HG03354 (cell line): ENCODE data around the gene CDCA4.

Experiments
- ATAC-seq: cut with Tn5 transposase; IDR thresholded peaks from one replicate; pipeline ENCODE4 v1.9.1; 2021; ENCODE audit warnings: mild to moderate bottlenecking; ENCODE audit not compliant: unreplicated experiment, poor library complexity, severe bottlenecking

CDCA4 gene

DNA sequence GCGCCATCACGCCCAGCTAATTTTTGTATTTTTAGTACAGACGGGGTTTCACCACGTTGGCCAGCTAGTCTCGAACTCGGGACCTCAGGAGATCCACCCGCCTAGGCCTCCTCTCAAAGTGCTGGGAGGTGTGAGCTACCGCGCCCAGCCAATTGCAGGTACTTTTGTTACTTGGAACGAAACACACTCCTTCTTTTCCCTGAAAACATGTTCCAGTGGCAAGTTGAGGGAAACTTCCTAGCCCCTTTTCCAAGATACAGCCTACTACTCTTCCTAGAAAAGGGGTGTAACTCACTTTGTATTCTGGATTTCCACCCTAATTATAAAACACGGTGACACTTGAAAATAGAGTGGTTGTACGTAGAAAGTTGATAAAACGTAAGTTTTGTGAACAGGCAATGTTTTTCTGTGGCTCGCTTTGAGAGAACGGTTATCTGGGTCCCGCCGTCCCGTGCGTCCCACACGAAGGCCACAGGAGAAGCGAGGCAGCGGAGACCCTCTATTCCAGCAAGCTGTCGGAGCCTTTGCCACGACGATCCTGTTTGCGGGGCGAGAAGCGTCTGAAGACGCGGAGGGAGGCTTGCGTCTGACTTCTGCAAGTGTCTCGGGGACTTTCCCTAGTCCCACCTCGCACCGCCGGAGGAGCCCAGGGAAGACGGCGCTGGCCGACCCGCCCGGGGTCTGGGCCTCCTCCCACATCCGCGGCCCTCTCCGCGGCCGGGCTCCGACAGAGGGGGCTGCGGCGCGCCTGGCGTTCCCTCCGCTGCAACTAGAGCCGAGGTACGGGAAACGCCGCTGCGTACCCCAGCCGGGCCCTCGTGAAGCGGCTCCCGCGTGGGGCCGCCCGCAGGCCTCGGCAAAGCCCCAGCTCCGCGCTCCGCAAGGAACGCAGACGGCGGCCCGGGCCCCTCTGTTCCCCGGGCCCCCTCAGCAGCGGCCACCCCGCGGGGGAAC is 745 bp downstream of the CDCA4 start:
- peak; percentile 30 for ATAC-seq

DNA sequence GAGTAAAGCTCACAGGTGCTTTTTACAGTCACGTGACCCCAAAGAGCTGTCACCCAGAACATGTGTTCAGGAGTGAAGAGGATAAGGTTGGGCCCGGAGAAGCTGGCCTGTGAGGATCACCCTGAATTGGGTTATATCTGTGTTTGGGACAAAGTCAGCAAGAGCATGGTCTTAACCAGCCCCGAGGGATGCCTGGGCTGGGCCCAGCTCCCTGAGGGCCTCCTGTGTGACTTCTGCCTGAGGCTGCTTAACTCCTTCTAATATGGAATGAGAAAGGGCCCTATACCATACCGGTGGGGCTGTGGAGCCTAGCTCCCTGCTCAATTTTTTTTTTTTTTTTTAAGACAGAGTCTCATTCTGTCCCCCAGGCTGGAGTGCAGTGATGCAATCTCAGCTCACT is 2.5 kb downstream of the CDCA4 start:
- no peak for ATAC-seq

DNA sequence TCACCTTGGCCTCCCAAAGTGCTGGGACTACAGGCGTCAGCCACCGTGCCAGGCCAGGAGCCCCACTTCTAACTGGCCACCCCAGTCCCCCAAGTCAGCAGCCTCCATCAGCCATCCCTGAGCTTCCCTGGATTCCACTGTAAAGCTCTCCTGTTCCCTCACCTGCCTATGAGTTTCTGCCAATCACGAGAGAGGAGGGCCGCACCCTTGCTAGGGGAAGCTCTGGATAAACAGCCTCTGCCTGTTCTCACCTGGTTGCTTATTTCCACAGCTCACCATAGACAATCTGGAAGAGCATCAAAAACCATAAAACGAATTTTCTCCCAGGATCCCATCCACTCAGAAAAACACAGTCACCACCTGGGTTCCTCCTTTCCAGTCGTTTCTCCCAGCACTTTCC is 5.0 kb downstream of the CDCA4 start:
- no peak for ATAC-seq

DNA sequence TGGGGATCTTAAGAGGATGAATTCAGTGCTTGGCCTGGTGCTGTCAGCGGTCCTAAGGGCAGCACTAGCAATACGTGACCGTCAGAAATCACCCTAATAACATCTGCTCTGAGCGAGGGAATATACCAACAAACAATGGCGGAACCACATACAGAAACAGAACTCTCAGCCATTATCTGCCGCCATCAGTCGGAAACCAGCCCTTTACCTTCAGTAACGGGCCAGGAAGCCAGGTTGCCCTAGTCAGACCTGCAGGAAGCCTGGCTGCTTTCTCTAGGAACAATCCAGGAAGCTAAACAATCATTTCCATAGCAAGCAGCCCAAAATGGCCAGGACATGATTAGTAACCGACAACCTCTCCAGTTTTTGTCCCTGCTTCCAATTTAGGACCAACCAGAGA is 5.6 kb downstream of the CDCA4 start:
- no peak for ATAC-seq

DNA sequence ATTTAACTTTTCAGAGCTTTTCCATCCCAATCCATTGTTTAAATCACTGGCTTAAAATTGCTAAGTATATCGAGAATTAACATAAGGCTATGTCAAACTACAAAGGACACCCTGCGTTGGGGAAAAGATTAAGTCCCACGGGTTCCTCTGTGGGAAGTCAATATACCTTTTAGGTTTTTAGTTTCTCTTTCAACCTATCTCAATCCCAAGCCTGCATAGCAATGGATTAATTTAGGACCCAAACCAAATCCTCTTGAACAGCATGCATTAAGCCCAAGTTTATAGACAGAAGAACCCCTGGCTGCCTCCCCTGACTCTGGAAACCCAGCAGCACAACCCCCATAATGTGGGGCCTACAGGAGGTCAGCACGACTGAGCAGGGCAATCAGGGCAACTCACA is 6.3 kb downstream of the CDCA4 start:
- ATAC-seq = no peak

DNA sequence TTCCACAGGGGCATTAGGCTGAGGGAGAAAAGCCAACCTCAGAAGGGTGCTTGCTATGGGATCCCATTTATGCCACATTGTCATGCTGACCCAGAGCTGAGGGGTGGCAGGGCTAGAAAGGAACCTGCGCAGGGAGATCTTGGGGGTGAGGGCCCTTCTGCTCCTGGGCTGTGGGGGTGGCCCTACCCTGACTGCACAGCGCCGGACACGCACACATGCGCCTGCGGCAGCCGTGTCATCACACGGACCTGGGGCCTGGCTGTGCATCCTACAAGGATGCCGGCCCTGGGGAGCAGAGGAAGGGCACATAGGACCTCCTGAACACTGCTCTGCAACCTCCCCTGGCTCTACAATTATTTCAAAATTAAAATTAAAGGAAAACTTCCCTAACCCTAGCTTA is 6.9 kb downstream of the CDCA4 start:
- ATAC-seq = no peak

DNA sequence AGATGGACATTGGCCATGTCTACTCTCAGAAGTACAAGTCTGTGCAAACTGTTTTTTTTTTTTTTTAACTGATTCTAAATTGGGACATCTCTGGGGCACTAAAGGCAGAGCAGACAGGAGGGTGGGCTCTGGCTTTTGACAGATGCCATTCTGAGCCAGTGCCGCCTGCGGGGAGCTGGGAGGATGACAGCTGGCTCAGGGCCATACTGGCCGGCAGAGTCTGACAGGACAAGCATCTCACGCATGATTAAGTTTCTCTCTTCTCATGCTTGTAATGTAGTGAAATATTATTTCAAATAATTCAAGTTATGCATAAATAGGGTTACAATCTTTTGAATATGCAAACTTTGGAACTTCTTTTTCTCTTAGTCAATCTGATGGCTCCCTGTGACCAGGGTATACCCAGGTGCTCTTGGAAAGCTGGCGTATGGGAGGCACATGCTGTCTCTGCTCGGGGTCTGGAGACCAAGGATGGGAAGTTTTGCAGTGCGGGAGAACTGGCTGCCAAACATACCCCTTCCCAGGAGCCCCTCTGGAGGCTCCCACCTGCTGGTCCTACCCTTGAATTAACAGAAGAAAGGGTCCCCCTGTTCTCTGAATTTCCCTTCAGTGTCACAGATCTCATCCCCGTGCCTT is 7.6 kb downstream of the CDCA4 start:
- ATAC-seq = no peak

DNA sequence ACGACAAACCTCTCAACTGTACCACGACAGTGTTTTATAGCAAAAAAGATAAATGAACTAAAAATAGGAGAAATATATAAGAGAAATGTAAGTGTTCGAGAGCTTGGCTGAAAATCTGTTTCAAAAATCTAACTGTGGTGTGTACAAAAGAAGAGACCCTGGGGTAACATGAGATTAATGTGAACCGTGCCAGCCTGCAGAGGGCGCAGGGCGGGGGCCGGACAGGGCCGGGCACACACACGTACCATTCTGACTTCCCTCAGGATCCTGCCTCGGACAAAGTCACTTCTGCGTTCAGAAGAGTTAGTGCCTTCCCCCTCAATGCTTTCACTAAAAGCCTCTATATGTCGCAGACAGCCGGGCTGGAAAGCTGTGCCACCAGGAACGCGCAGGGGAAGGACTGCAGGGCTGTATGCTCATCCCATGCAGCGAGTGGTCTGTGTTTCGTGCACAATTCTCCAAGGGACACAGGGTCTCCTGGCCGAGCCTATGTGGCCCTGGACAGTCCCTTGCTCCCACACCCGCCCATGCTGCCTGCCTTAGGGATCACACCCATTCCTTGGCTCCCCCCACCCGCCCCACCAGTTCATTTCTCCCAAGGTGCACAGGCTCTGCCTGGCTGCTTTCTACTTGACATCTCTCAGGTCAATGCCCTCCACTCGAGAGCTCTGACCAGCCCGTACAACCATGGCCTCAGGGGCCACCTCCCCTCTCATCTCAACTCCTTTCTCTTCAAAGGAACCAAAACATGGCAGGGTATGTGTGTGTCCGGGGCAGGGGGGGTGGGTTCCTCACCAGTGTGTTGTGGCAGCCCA is 8.5 kb downstream of the CDCA4 start:
- no peak for ATAC-seq

DNA sequence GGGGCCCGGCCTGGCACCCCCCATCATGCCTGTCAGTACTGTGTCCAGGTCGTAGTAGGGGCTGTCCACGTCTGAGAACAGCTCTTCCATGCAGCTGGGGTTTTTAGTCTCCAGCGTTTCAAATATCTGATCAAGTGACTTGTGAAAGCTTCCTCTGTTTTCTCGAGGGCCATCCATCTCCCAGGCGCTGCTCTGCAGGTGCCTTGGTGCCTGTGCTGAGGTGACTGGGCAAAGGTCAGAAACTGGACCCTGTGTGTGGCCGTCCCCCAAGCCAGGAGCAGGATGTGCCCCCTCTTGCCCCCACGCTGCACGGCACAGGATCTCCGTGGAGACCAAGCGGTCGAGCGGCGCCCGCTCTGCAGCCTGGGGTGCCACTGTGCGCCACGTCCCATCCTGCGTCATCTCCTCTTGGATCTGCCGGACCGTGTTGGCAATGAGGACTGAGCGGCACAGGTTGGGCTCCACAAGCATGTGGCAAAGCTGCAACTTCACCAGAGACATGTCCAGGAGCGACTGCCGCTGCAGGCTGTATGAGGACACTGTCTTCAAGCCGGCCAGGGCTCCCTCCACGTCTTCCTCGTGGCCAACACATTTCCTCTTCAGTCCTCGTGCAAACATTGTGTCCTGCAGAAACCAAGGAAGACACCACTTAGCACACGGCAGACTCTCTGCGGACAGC is 9.4 kb downstream of the CDCA4 start:
- ATAC-seq = no peak

DNA sequence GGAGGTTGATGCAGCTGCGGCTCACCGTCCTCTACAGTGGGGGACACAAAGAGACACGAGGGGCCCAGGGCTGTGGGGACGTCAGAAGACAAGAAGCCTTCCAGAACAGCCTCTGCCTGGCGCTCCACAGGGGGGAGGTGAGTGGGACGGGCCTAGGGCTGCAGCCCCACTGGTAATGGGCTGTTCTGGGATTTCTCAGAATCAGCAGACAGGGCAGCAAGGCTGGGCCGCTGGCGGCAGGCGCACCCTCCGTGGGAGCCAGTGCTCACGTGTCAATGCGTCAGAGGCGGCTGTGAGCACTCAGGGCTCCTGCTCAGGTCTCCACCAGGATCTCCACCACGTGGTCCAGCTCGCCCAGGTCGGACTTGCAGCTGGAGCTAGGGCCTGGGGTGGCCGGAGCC is 10.0 kb downstream of the CDCA4 start:
- no peak for ATAC-seq

DNA sequence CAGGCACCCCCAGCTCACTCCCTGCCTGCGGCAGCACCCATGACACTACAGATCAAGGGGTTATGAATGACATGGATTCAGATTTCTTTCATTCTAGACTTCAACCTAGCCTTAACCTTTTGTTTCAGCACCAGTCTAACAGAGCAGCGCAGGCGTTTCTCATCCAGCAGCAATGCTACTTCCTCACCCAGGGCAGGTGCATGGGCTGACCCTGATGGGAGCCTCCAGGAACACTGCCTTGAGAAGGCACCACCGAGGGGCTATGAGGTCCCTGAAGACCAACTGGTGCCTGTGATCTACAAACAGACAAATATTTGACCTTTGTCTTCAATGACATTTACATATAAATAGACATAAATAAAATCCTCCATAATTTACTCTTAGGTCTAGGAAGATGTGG is 10.8 kb downstream of the CDCA4 start:
- no peak for ATAC-seq

DNA sequence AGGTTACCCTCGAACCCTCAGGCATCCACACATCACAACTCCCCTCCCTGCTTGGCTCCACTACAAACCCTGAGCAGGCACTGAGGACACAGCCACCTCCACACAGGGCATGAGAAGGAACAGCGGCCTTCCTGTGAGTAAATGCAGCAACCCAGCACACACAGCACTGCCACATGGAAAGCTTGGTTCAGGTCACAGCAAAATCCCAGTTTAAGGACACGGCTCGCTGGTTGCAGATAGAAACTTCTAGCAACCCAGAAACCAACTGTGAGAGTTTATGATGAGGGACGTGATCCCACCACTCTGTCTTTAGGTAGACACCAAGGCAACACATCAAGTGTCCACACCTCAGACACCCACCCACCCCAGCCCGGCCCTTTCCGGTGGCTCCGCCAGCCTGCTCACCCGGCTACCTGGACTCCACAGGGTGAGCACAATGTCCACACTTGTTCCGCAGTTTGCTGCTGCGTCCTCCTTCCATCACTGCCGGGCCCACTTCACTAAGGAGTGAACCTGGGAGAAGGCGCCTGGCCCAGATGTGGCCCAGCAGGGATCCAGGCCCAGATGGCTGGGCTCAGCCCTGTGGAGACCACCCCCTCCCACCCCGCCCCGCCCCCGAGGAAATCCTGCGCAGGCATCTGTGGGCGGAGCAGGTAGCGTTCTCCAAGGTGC is 13.2 kb downstream of the CDCA4 start:
- ATAC-seq = no peak

DNA sequence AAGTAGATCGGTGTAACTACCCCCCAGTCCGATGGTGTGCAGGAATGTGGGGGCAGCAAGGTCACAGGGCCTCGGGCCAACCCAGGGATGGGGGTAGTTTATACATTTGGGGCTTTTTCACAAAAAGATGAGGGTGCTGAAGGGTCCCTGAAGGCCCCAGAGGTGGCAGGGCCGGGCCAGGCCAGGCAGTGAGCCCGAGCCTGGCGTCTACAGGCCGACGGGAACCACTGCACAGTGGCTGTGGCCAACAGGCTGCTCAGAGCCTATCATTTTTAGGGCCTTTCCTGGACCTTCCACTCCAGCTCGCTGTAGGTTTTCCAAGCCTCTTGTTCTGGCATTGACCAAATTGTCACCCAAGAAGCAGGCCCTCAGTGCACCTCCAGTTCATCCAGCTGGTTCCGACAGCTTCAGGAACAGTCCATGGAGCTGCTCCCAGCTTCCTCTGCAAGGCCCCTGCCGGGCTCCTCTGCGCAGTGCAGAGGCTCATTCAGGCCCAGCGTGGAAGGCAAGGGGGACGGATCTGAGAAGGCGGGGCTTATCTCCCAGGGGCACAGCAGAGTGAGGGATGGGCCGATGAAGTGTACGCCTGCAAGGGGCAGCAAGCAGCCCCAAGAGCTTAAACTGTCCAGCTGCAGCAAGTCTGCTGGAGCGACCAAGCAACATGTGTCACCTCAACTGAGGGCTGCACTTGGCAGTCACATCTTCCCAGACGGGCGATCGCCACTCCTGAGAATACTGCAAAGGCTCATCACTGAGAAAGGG is 13.9 kb downstream of the CDCA4 start:
- ATAC-seq = no peak

DNA sequence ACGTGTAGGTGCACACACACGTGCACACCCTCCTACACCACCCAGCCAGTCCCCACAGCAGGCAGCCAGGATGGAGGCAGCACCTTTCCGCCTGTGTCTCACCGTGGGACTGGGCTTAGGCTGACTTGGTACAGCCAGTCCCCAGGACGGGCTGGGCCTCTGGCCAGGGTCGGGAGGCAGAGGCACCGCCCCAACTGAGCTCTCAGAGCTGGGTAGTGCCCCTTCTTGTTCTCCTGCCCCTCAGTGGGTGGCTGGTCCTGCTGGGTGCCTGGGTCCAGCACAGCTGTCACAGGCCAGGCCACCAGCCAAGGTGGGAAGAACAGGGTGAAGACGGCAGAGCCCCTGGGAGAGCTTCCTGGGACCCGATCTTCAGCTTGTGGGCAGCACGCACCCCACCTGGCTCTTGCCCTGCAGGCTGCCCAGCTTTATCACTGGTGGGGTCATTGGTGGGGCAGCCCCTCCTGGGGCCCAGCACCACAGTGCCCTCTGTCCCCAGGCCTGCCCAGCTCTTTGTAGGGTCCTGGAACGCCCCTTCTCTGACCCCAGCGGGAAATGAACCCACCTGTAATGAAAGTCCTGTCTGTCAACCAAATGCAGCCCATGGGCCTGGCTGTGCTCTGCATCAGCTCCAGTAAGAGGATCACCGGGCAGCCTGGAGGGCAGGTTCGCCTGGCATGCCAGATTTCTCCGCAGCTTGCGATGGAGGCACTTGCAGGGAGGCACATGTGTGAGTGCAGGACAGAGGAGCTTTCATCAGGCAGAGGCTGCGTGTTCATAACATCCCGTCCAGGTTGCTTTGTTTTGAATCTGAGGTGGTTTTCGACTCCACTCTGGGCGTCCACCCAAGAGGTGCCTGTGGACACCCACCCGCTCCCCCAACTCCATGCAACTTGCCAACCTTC is 14.7 kb downstream of the CDCA4 start:
- ATAC-seq = no peak

DNA sequence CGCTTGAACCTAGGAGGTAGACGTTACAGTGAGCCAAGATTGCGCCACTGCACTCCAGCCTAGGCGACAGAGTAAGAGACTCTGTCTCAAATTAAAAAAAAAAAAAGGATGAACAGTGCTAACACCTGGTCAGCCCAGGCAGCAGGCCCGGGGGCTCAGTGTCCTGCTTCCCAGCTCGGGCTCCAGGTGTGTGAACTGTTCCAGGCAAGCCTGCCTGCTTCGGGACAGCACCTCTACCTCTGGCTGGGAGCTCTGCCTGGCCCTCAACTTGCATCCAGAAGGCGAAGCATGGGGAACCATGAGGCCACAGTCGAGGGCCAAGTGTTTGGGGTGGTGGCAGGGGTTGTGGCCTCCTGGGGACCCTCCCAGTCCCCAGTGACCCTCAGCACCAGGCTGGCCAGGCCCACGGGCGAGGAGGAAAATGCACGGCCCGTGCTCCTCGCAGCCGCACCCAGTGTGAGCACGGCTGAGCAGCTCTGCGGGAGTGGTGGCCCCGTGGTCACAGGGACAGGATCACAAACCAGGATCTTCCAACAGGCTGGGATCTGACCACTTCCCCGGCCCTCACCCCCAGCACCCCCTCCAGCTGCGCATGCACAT is 15.5 kb downstream of the CDCA4 start:
- ATAC-seq = no peak

DNA sequence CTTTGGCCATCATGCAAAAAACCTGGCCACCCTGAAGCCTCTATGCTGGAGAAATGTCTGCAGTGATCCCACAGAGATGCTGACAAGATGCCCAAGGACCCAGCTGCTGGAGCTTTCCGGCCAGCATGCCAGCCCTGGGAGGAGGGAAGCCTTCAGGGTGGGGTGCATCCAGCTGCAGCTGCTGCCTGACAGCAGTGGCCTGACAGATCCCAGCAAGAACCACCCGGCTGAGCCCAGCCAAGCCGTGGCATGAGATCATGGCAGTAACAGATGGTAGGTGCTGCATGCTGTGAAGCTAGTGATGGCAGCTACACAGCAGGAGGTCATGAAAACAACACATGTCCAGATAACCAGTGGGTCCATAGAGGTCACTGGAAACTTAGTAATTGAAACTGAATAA is 21.5 kb downstream of the CDCA4 start:
- no peak for ATAC-seq

DNA sequence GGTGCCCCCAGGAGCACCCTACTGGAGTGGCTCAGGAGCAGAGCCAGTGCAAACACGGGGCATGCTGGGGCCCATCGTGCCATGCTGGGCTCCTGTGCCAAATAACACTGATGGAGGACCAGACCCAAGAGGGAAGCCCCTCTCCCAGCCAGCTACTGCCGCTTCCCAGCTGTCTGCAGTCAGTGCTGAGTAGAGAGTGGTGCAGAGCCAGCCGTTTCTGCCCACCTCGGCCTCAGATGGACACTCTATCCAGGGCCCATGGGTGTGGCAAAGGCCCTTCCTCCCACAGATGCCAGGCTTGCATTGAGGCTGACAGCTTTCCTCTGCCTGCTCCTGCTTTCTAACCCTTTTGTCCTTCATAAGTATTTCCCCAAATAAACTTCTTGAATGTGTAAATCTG is 22.1 kb downstream of the CDCA4 start:
- ATAC-seq = no peak
